K562 (cell line): Measurements from ENCODE around the gene ANXA1.

Experiments
- CBX3 ChIP-seq, 2 experiments: IDR thresholded peaks; 1 replicate in 1 of 2; 2 replicates in 1 of 2; pipeline ENCODE4 v1.6.1; 2012; ENCODE audit warnings: inconsistent platforms in 2 of 2, low read length in 2 of 2, borderline replicate concordance in 1 of 2, control low read depth in 1 of 2
- ZFPM2 ChIP-seq: fragments of 250-450 bp; sonication (Bioruptor Pico); IDR thresholded peaks from 2 replicates; pipeline ENCODE4 v1.5.1; 2022; ENCODE audit warnings: mild to moderate bottlenecking

GRCh38 chr9:73143711-73144328 is 7.8 kb upstream of the ANXA1 start:
- no peak for TF ChIP-seq CBX3 (IDR thresholded peaks at IDR 0.05; ENCODE audit: borderline replicate concordance in 1 of 2, low read length in 2 of 2)
- no peak for TF ChIP-seq ZFPM2
